Neural progenitor cell (in vitro differentiated cells): Measurements from ENCODE around the gene EIF5A. TPM values are rescaled to one million over a fixed set of nuclear protein-coding genes. Genes with fewer than 3 reads are reported as not detected.
A peak's percentile ranks its signal among the peaks of the same experiment; 100 is the strongest.

ENCODE experiments used
- DNase-seq: peaks from one replicate; pipeline ENCODE4 v3.0.0-alpha.2; 2016; ENCODE audit warnings: low spot score
- H2AFZ ChIP-seq: fragments of 200-600 bp; sonication (generic); replicated peaks from 2 replicates; pipeline ENCODE4 v1.6.1; 2016; ENCODE audit warnings: antibody characterized with exemption
- H3F3A ChIP-seq: fragments of 200-600 bp; sonication (generic); 2 replicates; pipeline ENCODE4 v1.6.1; 2016; ENCODE audit warnings: antibody characterized with exemption, low read depth
- H3K27ac ChIP-seq: fragments of 200-600 bp; sonication (generic); 2 replicates; pipeline ENCODE4 v1.5.1; 2016; ENCODE audit warnings: mild to moderate bottlenecking
- H3K27me3 ChIP-seq: fragments of 200-600 bp; sonication (generic); 2 replicates; pipeline ENCODE4 v1.6.1; 2016; ENCODE audit warnings: mild to moderate bottlenecking, moderate library complexity
- H3K36me3 ChIP-seq: fragments of 200-600 bp; sonication (generic); 2 replicates; pipeline ENCODE4 v1.5.1; 2016
- H3K4me1 ChIP-seq: fragments of 200-600 bp; sonication (generic); 2 replicates; pipeline ENCODE4 v1.6.1; 2016; ENCODE audit warnings: mixed run types
- H3K4me2 ChIP-seq: fragments of 200-600 bp; sonication (generic); 2 replicates; pipeline ENCODE4 v1.6.1; 2016
- H3K4me3 ChIP-seq: fragments of 200-600 bp; sonication (generic); 2 replicates; pipeline ENCODE4 v1.5.1; 2016
- H3K79me2 ChIP-seq: fragments of 200-600 bp; sonication (generic); 2 replicates; pipeline ENCODE4 v1.6.1; 2016; ENCODE audit warnings: low read depth
- H3K9ac ChIP-seq: fragments of 200-600 bp; sonication (generic); 2 replicates; pipeline ENCODE4 v1.6.1; 2016
- H3K9me3 ChIP-seq: fragments of 200-600 bp; sonication (generic); 2 replicates; pipeline ENCODE4 v1.5.1; 2016; ENCODE audit warnings: low read depth
- H4K20me1 ChIP-seq: fragments of 200-600 bp; sonication (generic); 2 replicates; pipeline ENCODE4 v1.6.1; 2016; ENCODE audit warnings: low read depth
- H3K27ac Mint-ChIP-seq: 3 replicates; pipeline ENCODE4 v1.8.0; 2021; ENCODE audit warnings: mixed read lengths
- H3K27me3 Mint-ChIP-seq: 2 replicates; pipeline ENCODE4 v1.8.0; 2022; ENCODE audit warnings: low read depth, mild to moderate bottlenecking, inconsistent platforms, moderate library complexity, mixed read lengths; ENCODE audit not compliant: insufficient read depth
- H3K36me3 Mint-ChIP-seq: 3 replicates; pipeline ENCODE4 v1.8.0; 2021; ENCODE audit warnings: mixed read lengths
- H3K4me1 Mint-ChIP-seq: 3 replicates; pipeline ENCODE4 v1.8.0; 2021; ENCODE audit warnings: mixed read lengths
- H3K4me3 Mint-ChIP-seq: 3 replicates; pipeline ENCODE4 v1.8.0; 2021; ENCODE audit warnings: mild to moderate bottlenecking, moderate library complexity, mixed read lengths
- H3K9me3 Mint-ChIP-seq: 3 replicates; pipeline ENCODE4 v1.8.0; 2020; ENCODE audit warnings: mixed read lengths
- EZH2 ChIP-seq: fragments of 200-600 bp; sonication (generic); IDR thresholded peaks from 2 replicates; pipeline ENCODE4 v1.6.1; 2017; ENCODE audit warnings: antibody characterized with exemption, mild to moderate bottlenecking, moderate library complexity
- EZH2phosphoT487 ChIP-seq: fragments of 200-600 bp; sonication (generic); IDR thresholded peaks from 2 replicates; pipeline ENCODE4 v1.6.1; 2017; ENCODE audit warnings: antibody characterized with exemption
- total RNA-seq: library from RNA; depleted of rRNA; stranded (reverse); fragments of >200 nt; gene quantifications from 2 replicates; pipeline ENCODE4 v1.2.3, GENCODE V29; 2015; ENCODE audit warnings: low replicate concordance
- TF ChIP-seq, protein P1 (sequence below): fragments of 200-600 bp; sonication (generic); IDR thresholded peaks from 2 replicates; pipeline ENCODE4 v1.5.1; 2017; ENCODE audit warnings: antibody characterized with exemption, mild to moderate bottlenecking

Gene EIF5A
- total RNA-seq, 1 donor from 2014 or later, result 251 TPM

DNA sequence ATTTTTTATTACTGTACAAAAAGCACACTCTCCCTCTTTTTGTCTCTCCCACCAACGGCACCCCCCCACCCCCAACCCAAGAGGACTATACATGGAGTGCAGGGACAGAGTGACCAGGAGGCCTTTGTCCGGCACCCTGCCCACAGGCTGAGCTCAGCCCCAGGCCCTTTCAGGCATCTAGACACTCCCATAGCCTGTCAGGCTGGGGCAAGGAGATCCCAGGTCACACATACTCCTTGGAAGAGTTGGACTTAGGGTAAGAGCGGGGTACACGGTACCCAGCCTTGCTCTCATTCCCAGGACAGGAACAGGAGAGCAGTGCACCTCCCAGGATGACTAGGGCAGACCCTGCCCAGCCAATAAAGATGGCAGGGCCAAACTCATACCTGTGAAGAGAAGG lies 47.3 kb upstream of the EIF5A start:
- Mint-ChIP-seq H3K4me1 (peaks cover 8% of the 10 kb centered on the region), H3K36me3 (peaks cover 20% of the 10 kb centered on the region), H3K27ac (no peak overlapping the region), H3K9me3 (no peaks in the 10 kb centered on the region), H3K27me3 (peaks cover 46% of the 10 kb centered on the region), H3K4me3 (peak overlapping the region; percentile 57)
- Histone ChIP-seq H3F3A (peaks cover 29% of the 10 kb centered on the region), H4K20me1 (peaks cover 11% of the 10 kb centered on the region), H3K27ac (no peak overlapping the region), H3K9me3 (no peaks in the 10 kb centered on the region), H3K79me2 (no peaks in the 10 kb centered on the region), H3K27me3 (peaks cover 49% of the 10 kb centered on the region), H3K4me2 (no peak overlapping the region), H3K4me1 (peaks cover 14% of the 10 kb centered on the region), H3K4me3 (no peak overlapping the region), H2AFZ (no peak overlapping the region), H3K36me3 (no peaks in the 10 kb centered on the region), H3K9ac (no peak overlapping the region)
- TF ChIP-seq EZH2phosphoT487 (no peak), EZH2 (no peak)
- TF ChIP-seq, protein P1, sequence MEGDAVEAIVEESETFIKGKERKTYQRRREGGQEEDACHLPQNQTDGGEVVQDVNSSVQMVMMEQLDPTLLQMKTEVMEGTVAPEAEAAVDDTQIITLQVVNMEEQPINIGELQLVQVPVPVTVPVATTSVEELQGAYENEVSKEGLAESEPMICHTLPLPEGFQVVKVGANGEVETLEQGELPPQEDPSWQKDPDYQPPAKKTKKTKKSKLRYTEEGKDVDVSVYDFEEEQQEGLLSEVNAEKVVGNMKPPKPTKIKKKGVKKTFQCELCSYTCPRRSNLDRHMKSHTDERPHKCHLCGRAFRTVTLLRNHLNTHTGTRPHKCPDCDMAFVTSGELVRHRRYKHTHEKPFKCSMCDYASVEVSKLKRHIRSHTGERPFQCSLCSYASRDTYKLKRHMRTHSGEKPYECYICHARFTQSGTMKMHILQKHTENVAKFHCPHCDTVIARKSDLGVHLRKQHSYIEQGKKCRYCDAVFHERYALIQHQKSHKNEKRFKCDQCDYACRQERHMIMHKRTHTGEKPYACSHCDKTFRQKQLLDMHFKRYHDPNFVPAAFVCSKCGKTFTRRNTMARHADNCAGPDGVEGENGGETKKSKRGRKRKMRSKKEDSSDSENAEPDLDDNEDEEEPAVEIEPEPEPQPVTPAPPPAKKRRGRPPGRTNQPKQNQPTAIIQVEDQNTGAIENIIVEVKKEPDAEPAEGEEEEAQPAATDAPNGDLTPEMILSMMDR, result no peak
- no peak for DNase-seq

DNA sequence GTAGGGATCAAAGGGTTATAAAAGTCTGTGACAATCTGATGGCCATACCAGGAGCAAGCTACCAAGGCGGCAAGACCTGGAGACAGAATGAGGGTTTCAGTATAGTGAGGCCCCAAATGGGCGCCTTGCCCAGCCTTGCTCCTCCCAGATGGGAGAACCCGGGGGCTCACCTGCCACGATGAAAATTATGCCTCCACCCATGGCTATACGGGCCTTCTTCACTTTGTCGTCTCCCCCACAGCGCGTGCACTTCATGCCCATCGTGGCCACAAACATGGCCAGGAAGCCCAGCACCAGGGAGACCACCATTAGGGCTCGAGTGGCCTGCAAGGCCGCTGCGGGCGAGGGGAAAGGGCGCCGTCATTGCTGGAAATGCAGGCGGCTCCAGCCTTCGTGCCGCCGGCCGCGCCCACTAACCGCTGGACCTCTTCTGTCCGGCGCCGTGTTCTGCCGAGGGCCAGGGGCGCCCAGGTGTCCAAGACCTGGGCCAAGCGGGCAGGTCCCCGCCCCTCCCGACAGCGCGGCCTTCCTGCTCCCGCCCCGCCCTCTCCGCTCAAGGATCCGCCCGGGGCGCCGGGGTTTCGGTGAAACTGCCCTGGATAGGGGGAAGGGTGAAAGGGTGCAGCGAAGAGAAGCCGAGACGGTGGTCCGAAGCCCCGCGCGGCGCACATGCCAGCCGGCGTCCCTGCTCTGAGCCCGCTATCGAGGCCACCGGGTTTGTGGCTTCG lies 46.6 kb upstream of the EIF5A start:
- H2AFZ ChIP-seq, result peak overlapping the region; percentile 81
- H3K36me3 ChIP-seq, result no peaks in the 10 kb centered on the region
- H3K4me1 ChIP-seq, result peaks cover 14% of the 10 kb centered on the region
- peaks cover 29% of the 10 kb centered on the region for H3F3A ChIP-seq
- TF ChIP-seq, protein P1, result no peak
- no peak for TF ChIP-seq EZH2phosphoT487
- TF ChIP-seq EZH2, result no peak
- H3K27me3 ChIP-seq, result peaks cover 49% of the 10 kb centered on the region
- peak overlapping the region; percentile 41 for H3K4me3 ChIP-seq
- Mint-ChIP-seq H3K27me3 (peaks cover 48% of the 10 kb centered on the region), H3K4me1 (peaks cover 8% of the 10 kb centered on the region), H3K4me3 (peak overlapping the region; percentile 70), H3K9me3 (no peaks in the 10 kb centered on the region), H3K27ac (no peak overlapping the region), H3K36me3 (peaks cover 20% of the 10 kb centered on the region)
- H3K27ac ChIP-seq, result no peak overlapping the region
- H3K4me2 ChIP-seq, result peak overlapping the region; percentile 78
- DNase-seq, result peak; percentile 73
- H3K9ac ChIP-seq, result no peak overlapping the region
- no peaks in the 10 kb centered on the region for H3K79me2 ChIP-seq
- no peaks in the 10 kb centered on the region for H3K9me3 ChIP-seq
- peaks cover 11% of the 10 kb centered on the region for H4K20me1 ChIP-seq

DNA sequence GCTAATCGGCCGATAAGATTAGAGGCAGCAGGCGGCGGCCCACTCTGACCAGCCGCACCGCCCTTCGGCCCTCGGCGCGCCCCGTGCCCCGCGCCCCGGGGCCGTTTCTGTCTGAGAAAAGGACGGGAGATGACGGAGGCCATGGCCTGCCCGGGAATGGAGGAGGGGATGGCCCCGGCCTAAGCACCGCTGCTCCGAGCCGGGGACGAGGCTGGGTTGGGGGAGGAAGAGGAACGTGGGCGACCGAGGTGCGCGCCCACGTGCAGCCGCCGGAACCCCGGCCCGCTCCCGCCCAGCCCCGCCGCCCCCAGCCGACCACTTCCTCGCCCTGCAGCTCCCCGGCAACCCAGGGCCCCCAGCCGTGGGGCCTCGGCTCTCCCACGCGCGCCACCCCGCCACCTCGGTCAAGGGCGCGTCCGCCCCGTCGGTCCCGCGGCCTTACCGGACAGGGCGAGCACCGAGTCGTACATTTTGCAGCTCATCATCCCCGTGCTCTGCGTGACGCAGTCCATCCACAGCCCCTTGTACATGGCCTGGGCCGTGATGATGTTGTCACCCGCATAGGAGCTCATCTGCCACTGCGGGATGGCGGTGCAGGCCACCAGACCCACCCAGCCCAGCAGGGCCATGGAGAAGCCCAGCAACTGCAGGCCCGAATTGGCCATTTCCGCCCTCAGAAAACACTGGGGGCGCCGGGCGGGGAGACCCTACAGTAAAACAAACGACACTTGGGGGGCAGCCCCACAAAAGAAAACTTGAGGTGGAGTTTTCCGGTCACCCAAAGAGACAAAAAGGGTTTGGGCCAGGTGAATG lies 45.8 kb upstream of the EIF5A start:
- Histone ChIP-seq H4K20me1 (peaks cover 11% of the 10 kb centered on the region), H3K4me1 (peaks cover 14% of the 10 kb centered on the region), H3K9me3 (no peaks in the 10 kb centered on the region), H3K9ac (no peak overlapping the region), H3K36me3 (no peaks in the 10 kb centered on the region), H3K4me3 (peak overlapping the region; percentile 41), H3K27ac (no peak overlapping the region), H3F3A (peaks cover 32% of the 10 kb centered on the region), H3K4me2 (peak overlapping the region; percentile 79), H2AFZ (peak overlapping the region; percentile 81), H3K27me3 (peaks cover 49% of the 10 kb centered on the region), H3K79me2 (no peaks in the 10 kb centered on the region)
- Mint-ChIP-seq H3K27me3 (peaks cover 48% of the 10 kb centered on the region), H3K4me1 (peaks cover 8% of the 10 kb centered on the region), H3K27ac (no peak overlapping the region), H3K36me3 (peaks cover 16% of the 10 kb centered on the region), H3K9me3 (no peaks in the 10 kb centered on the region), H3K4me3 (peak overlapping the region; percentile 71)
- TF ChIP-seq EZH2phosphoT487, result peak; percentile 98
- TF ChIP-seq EZH2, result peak; percentile 98
- TF ChIP-seq, protein P1, result no peak
- no peak for DNase-seq
